ENCODE data around the gene HEXB.

HEXB gene

GRCh38 chr5:74655716-74656115 lies 29.3 kb upstream of the HEXB start:
- in situ Hi-C loops (cut with MboI; ENCODE audit: low sequenced_read_pairs, unreplicated experiment): loop anchor here (25.0 kb wide), 1 partner anchor 1068 kb away; no protein-coding TSS in a partner anchor
- TF ChIP-seq CTCF (IDR thresholded peaks at IDR 0.05; ENCODE audit: borderline replicate concordance, control extremely low read depth, extremely low read depth, insufficient read depth, missing control alignments): no peak
- no peak for DNase-seq (ENCODE audit: low spot score)

- in situ Hi-C loops (cut with MboI; ENCODE audit: low sequenced_read_pairs, unreplicated experiment): loop anchor here (25.0 kb wide), 1 partner anchor 1070 kb away; no protein-coding TSS in a partner anchor
- no peak for TF ChIP-seq CTCF (IDR thresholded peaks at IDR 0.05; ENCODE audit: borderline replicate concordance, control extremely low read depth, extremely low read depth, insufficient read depth, missing control alignments)
- no peak for DNase-seq (ENCODE audit: low spot score)
Measured at GRCh38 chr5:74657165-74657564, 27.9 kb upstream of the HEXB start.

- no peak for TF ChIP-seq CTCF (IDR thresholded peaks at IDR 0.05; ENCODE audit: borderline replicate concordance, control extremely low read depth, extremely low read depth, insufficient read depth, missing control alignments)
- in situ Hi-C loops (cut with MboI; ENCODE audit: low sequenced_read_pairs, unreplicated experiment): loop anchor here (25.0 kb wide), 1 partner anchor 1072 kb away; no protein-coding TSS in a partner anchor
- no peak for DNase-seq (ENCODE audit: low spot score)
Measured at GRCh38 chr5:74659172-74659571, 25.9 kb upstream of the HEXB start.

DNA sequence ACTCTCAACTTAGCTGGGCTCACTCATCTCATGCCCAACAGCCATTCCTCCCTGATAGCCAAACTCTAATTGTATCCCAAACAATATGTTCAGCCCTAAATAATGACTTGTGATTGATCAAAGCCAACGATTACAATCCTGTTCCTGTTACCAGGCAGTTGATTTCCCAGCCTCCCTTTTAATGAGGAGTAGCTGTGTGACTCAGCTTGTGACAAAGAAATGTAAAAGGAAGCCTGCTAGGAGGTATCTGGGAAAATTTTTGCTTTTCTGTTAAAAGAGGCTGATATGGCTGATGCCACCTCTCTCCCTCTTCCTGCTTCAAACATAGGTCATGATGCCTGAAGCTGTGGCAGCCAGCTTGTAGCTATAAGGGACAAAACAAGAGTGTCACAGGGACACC lies 24.9 kb upstream of the HEXB start:
- in situ Hi-C loops (cut with MboI; ENCODE audit: low sequenced_read_pairs, unreplicated experiment): loop anchor here (25.0 kb wide), 1 partner anchor 1073 kb away; no protein-coding TSS in a partner anchor
- no peak for TF ChIP-seq CTCF (IDR thresholded peaks at IDR 0.05; ENCODE audit: borderline replicate concordance, control extremely low read depth, extremely low read depth, insufficient read depth, missing control alignments)
- DNase-seq (ENCODE audit: low spot score): no peak

DNA sequence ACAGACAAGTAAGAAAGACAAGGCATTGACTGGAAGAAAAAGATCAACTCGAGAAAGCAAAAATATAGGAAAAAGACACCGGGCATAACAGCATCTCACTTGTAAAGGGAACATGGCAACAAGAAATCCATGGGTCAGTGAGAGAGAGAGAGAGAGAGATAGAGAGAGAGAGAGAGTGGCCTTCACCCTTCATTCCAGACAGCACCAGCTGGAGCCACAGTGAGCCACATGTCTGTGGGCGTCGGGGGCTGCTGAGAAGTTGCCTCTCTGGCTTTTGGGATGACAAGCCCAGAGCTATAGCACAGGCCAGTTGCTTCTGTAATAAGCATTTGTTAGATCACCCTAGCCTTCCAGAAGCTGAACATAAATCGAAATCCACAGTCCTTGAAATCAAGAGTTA lies 24.2 kb upstream of the HEXB start:
- no peak for TF ChIP-seq CTCF (IDR thresholded peaks at IDR 0.05; ENCODE audit: borderline replicate concordance, control extremely low read depth, extremely low read depth, insufficient read depth, missing control alignments)
- in situ Hi-C loops (cut with MboI; ENCODE audit: low sequenced_read_pairs, unreplicated experiment): loop anchor here (25.0 kb wide), 1 partner anchor 1074 kb away; no protein-coding TSS in a partner anchor
- DNase-seq (ENCODE audit: low spot score): no peak

DNA sequence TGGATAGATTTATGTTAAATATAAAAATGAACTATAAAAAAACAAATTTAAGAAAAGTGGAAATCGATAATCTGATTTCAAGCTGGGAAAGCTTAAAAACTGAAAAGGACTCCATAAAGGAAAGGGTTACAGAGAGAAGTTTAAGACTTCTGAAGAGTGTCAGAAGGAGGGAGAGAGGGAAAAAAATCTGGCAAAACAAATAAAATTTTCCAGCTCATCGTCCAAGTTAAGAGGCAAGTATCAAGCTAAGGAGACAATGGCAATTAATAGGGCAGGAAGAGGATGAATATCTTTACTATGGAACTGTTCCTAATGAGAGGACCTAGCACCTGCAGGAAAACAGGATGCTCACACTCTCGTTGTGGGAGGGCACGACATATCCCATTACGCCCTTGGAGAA lies 20.5 kb upstream of the HEXB start:
- DNase-seq (ENCODE audit: low spot score): no peak
- no peak for TF ChIP-seq CTCF (IDR thresholded peaks at IDR 0.05; ENCODE audit: borderline replicate concordance, control extremely low read depth, extremely low read depth, insufficient read depth, missing control alignments)
- in situ Hi-C loops (cut with MboI; ENCODE audit: low sequenced_read_pairs, unreplicated experiment): loop anchor here (25.0 kb wide), 1 partner anchor 1077 kb away; no protein-coding TSS in a partner anchor
